SK-N-SH (cell line): ENCODE measurements around the gene TBL1X. TPM values are rescaled to one million over a fixed set of nuclear protein-coding genes. Genes with fewer than 3 reads are reported as not detected.

Experiments
- CTCF ChIA-PET: fragments of 300-600, 350-600 bp; formaldehyde crosslinking; extraction: SDS; loops from one replicate; lab custom pipeline; 2021; lab: Yijun Ruan, JAX
- POLR2A ChIA-PET: fragments of 350-600 bp; sonication (Branson Sonifier 250); formaldehyde crosslinking; extraction: SDS; loops from one replicate; lab custom pipeline; 2020; ENCODE audit warnings: antibody characterized with exemption, inconsistent platforms; lab: Yijun Ruan, JAX
- DNase-seq: peaks from one replicate; pipeline ENCODE4 v3.0.0; 2012
- H2AFZ ChIP-seq: fragments of 200-600 bp; sonication (generic); 2 replicates; pipeline ENCODE4 v1.8.1; 2016; ENCODE audit warnings: antibody characterized with exemption, mild to moderate bottlenecking, low read depth
- H3F3A ChIP-seq: fragments of 200-600 bp; sonication (generic); replicated peaks from 2 replicates; pipeline ENCODE3; 2016; ENCODE audit warnings: antibody characterized with exemption, mild to moderate bottlenecking; ENCODE audit not compliant: insufficient read depth
- H3K27ac ChIP-seq, 2 experiments: fragments of 200-500 bp in 1 of 2; fragments of 200-600 bp in 1 of 2; sonication (Bioruptor generic) in 1 of 2; sonication (generic), shearing (Covaris generic) in 1 of 2; 2 replicates each; pipeline versions ENCODE4 v1.5.1 to v1.6.1; 2014 to 2016; ENCODE audit warnings: low read depth in 2 of 2, inconsistent platforms in 1 of 2, low read length in 1 of 2, mild to moderate bottlenecking in 1 of 2, mixed read lengths in 1 of 2
- H3K27me3 ChIP-seq: fragments of 200-600 bp; sonication (generic), shearing (Covaris generic); 2 replicates; pipeline ENCODE4 v1.6.1; 2016; ENCODE audit warnings: mixed run types; ENCODE audit not compliant: insufficient read depth
- H3K36me3 ChIP-seq, 2 experiments: fragments of 200-500 bp in 1 of 2; fragments of 200-600 bp in 1 of 2; sonication (Bioruptor generic) in 1 of 2; sonication (generic) in 1 of 2; replicated peaks in 1 of 2; 2 replicates each; pipeline versions ENCODE3 to v1.5.1; 2014 to 2016; ENCODE audit warnings: low read length in 1 of 2, mild to moderate bottlenecking in 1 of 2; ENCODE audit not compliant: insufficient read depth in 2 of 2, control insufficient read depth in 1 of 2
- H3K4me1 ChIP-seq, 2 experiments: fragments of 200-500 bp in 1 of 2; fragments of 200-600 bp in 1 of 2; sonication (Bioruptor generic) in 1 of 2; sonication (generic), shearing (Covaris generic) in 1 of 2; 2 replicates each; pipeline versions ENCODE4 v1.5.1 to v1.6.1; 2014 to 2016; ENCODE audit warnings: low read depth in 1 of 2, low read length in 1 of 2, mixed run types in 1 of 2; ENCODE audit not compliant: insufficient read depth in 2 of 2, control insufficient read depth in 1 of 2
- H3K4me2 ChIP-seq: fragments of 200-600 bp; sonication (generic), shearing (Covaris generic); 2 replicates; pipeline ENCODE4 v1.6.1; 2017; ENCODE audit warnings: mixed run types
- H3K4me3 ChIP-seq, 2 experiments: fragments of 200-500 bp in 1 of 2; fragments of 200-600 bp in 1 of 2; sonication (Bioruptor generic) in 1 of 2; sonication (generic), shearing (Covaris generic) in 1 of 2; 2 replicates each; pipeline versions ENCODE4 v1.5.1 to v1.8.1; 2014 to 2016; ENCODE audit warnings: low read depth in 2 of 2, inconsistent platforms in 1 of 2, low read length in 1 of 2, mild to moderate bottlenecking in 1 of 2, mixed read lengths in 1 of 2, moderate library complexity in 1 of 2
- H3K79me2 ChIP-seq: fragments of 200-600 bp; sonication (generic); 2 replicates; pipeline ENCODE4 v1.8.1; 2017; ENCODE audit warnings: mild to moderate bottlenecking; ENCODE audit not compliant: insufficient read depth
- H3K9ac ChIP-seq: fragments of 200-600 bp; sonication (generic); 2 replicates; pipeline ENCODE4 v1.6.1; 2017; ENCODE audit warnings: mixed run types
- H3K9me2 ChIP-seq: fragments of 200-600 bp; sonication (generic); 2 replicates; pipeline ENCODE4 v1.6.1; 2017; ENCODE audit warnings: mixed run types
- H3K9me3 ChIP-seq: fragments of 200-600 bp; sonication (generic); 2 replicates; pipeline ENCODE4 v1.6.1; 2017; ENCODE audit warnings: mixed run types, mild to moderate bottlenecking, moderate library complexity
- H4K20me1 ChIP-seq: fragments of 200-600 bp; sonication (generic); 2 replicates; pipeline ENCODE4 v1.6.1; 2017; ENCODE audit warnings: mild to moderate bottlenecking, mixed run types; ENCODE audit not compliant: insufficient read depth
- ELF1 ChIP-seq: IDR thresholded peaks from 2 replicates; pipeline ENCODE4 v1.4.0; 2012
- FOSL2 ChIP-seq: IDR thresholded peaks from 2 replicates; pipeline ENCODE4 v1.4.0; 2012; ENCODE audit warnings: low read depth, mild to moderate bottlenecking, moderate library complexity, borderline replicate concordance
- FOXJ3 ChIP-seq: sonication (generic); formaldehyde crosslinking; IDR thresholded peaks from 2 replicates; pipeline ENCODE4 v1.5.1; 2020; ENCODE audit warnings: mild to moderate bottlenecking, missing genetic modification reagents
- GABPA ChIP-seq: IDR thresholded peaks from 2 replicates; pipeline ENCODE4 v1.4.0; 2012; ENCODE audit warnings: low read depth, mild to moderate bottlenecking
- NRF1 ChIP-seq: IDR thresholded peaks from 2 replicates; pipeline ENCODE4 v1.6.1; 2012; ENCODE audit warnings: low read depth, mild to moderate bottlenecking, low read length
- RCOR1 ChIP-seq: fragments of 150-350 bp; IDR thresholded peaks from 2 replicates; pipeline ENCODE4 v1.6.1; 2017; ENCODE audit warnings: antibody characterized with exemption, low read length
- TAF1 ChIP-seq: IDR thresholded peaks from 2 replicates; pipeline ENCODE4 v1.6.1; 2012; ENCODE audit warnings: low read depth, mild to moderate bottlenecking, low read length, moderate library complexity, borderline replicate concordance
- TCF12 ChIP-seq: IDR thresholded peaks from 2 replicates; pipeline ENCODE4 v1.4.0; 2012
- USF1 ChIP-seq: IDR thresholded peaks from 2 replicates; pipeline ENCODE4 v1.4.0; 2012; ENCODE audit warnings: low read depth, borderline replicate concordance
- WGBS: methylation state at CpG from one replicate; pipeline ENCODE4 v1.1.6; 2017; ENCODE audit warnings: low lambda C conversion rate; 5-methylcytosine and 5-hydroxymethylcytosine counted together
- polyA plus RNA-seq, 3 experiments: library from polyadenylated mRNA; depleted of rRNA; stranded (reverse); fragments of >200 nt; gene quantifications; 2 replicates each; pipeline ENCODE4 v1.2.3, GENCODE V29; 2012
- TF ChIP-seq, protein P1 (sequence below): fragments of 150-350 bp; IDR thresholded peaks from 2 replicates; pipeline ENCODE4 v1.6.1; 2016; ENCODE audit warnings: mild to moderate bottlenecking, low read depth, low read length
- TF ChIP-seq, protein P2 (sequence below): fragments of 150-350 bp; IDR thresholded peaks from 2 replicates; pipeline ENCODE4 v1.6.1; 2017; ENCODE audit warnings: antibody characterized with exemption, low read length, low read depth, borderline replicate concordance
- TF ChIP-seq, protein P3 (sequence below): IDR thresholded peaks from 2 replicates; pipeline ENCODE4 v1.6.1; 2012; ENCODE audit warnings: mild to moderate bottlenecking, low read depth, low read length, moderate library complexity
- TF ChIP-seq, protein P4 (sequence below): IDR thresholded peaks from 2 replicates; pipeline ENCODE4; 2012

The TBL1X gene
- polyA plus RNA-seq, 1 of the 3 experiments (the other 2 are of a cell fraction): 10.6 TPM

GRCh38 chrX:9739130-9739529 is 274.3 kb downstream of the TBL1X start (continued):
- TF ChIP-seq, protein P1, sequence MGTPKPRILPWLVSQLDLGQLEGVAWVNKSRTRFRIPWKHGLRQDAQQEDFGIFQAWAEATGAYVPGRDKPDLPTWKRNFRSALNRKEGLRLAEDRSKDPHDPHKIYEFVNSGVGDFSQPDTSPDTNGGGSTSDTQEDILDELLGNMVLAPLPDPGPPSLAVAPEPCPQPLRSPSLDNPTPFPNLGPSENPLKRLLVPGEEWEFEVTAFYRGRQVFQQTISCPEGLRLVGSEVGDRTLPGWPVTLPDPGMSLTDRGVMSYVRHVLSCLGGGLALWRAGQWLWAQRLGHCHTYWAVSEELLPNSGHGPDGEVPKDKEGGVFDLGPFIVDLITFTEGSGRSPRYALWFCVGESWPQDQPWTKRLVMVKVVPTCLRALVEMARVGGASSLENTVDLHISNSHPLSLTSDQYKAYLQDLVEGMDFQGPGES: no peak
- TF ChIP-seq FOSL2 (no peak), RCOR1 (no peak), FOXJ3 (no peak)
- TF ChIP-seq, protein P2, sequence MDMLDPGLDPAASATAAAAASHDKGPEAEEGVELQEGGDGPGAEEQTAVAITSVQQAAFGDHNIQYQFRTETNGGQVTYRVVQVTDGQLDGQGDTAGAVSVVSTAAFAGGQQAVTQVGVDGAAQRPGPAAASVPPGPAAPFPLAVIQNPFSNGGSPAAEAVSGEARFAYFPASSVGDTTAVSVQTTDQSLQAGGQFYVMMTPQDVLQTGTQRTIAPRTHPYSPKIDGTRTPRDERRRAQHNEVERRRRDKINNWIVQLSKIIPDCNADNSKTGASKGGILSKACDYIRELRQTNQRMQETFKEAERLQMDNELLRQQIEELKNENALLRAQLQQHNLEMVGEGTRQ: no peak
- TF ChIP-seq, all 33 proteins: peak for 0

DNA sequence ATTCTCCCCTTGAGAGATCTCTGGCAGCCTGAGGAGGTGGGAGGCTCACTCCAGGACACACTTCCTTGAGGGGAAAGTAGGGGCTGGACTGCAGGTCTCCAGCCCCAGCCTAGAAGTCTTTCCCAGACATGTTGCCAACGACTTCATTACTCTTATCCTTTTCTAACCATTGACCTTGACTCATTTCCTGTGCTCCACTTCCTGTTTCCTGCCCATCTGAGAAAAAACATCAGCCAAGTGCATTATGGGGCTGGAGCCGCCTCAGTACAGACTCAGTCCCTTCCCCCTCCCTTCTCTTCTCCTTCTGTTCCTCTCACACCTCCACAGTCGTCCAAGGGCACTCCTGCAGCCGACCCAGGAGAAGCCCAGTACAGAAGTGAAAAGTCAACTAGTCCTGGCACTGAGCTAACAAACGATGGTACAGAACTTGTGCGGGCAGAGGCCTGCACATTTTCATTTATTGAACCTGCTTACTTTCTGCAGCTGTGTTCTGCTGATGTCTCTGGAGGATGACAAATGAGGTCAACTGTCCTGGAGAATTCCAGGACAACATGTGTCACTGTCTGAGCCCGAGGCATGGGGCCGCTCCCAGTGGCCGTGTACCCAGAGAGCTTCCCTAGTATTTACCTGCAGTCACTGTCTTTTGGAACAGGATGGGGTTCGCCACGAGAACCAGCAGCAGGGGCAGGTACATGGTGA is 280.7 kb downstream of the TBL1X start:
- Histone ChIP-seq H3K4me2 (peak overlapping the region; percentile 30; the same call in 1 of the 2 replicates), H3K4me1 (peaks cover 0 to 7% of the 10 kb centered on the region in 2 experiments; a peak in 1 of 4 replicates), H3F3A (no peaks in the 10 kb centered on the region), H3K9me2 (no peaks in the 10 kb centered on the region), H3K9me3 (no peaks in the 10 kb centered on the region), H3K79me2 (no peaks in the 10 kb centered on the region), H2AFZ (peak overlapping the region; percentile 58; the same call in 1 of the 2 replicates), H3K4me3 (peak overlapping the region in 1 of 2 experiments; percentile 3; a peak in 1 of 4 replicates), H4K20me1 (no peaks in the 10 kb centered on the region), H3K27ac (peak overlapping the region in 1 of 2 experiments; percentile 63; a peak in 2 of 4 replicates), H3K9ac (no peak overlapping the region), H3K36me3 (no peaks in the 10 kb centered on the region), H3K27me3 (no peaks in the 10 kb centered on the region; the same call in 1 of the 2 replicates)
- DNase-seq: no peak
- TF ChIP-seq GABPA (peak; percentile 34; the same call in 1 of the 2 replicates), TAF1 (no peak)
- CTCF ChIA-PET: interaction anchor here (0.6 kb wide), 1 partner anchor 767 kb away, joined by 3 read pairs; no protein-coding TSS in a partner anchor
- WGBS: 23% methylated on average over 9 of the region's 11 CpGs
- POLR2A ChIA-PET: no interaction called here

DNA sequence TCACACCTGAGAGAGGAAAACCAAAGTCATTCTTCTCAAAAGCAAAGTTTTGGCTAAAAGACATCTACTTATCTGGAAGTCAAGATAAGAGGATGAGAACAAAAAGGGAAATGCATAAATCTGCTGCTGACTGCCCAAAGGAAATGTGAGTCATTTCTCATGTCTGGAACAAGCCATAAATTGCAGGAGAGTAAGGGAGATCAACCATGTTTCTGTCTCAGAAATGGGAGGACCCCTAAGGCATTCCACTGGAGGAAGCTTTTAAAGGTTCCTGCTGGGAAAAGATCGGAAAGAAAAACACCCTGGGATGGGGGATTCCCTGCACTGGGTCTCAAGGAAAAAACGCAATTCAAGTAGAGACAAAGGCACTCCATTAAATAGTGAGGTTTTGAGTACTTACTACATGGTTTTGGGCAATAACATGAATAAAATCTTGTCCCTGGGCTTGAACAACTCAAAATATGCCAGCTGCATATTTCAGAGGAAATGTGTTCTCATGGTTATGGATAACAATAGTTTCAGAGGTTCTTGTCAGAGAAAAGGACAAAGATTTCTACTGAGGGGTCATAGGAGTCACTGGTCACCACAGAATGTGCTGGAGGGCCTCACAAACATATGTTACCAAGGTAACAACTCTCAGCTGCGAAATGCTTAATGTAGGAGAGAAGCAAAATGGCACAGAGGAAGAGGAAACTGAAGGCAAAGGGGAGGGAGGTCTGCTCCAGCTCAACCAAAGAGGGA is 281.5 kb downstream of the TBL1X start:
- TF ChIP-seq, protein P3, sequence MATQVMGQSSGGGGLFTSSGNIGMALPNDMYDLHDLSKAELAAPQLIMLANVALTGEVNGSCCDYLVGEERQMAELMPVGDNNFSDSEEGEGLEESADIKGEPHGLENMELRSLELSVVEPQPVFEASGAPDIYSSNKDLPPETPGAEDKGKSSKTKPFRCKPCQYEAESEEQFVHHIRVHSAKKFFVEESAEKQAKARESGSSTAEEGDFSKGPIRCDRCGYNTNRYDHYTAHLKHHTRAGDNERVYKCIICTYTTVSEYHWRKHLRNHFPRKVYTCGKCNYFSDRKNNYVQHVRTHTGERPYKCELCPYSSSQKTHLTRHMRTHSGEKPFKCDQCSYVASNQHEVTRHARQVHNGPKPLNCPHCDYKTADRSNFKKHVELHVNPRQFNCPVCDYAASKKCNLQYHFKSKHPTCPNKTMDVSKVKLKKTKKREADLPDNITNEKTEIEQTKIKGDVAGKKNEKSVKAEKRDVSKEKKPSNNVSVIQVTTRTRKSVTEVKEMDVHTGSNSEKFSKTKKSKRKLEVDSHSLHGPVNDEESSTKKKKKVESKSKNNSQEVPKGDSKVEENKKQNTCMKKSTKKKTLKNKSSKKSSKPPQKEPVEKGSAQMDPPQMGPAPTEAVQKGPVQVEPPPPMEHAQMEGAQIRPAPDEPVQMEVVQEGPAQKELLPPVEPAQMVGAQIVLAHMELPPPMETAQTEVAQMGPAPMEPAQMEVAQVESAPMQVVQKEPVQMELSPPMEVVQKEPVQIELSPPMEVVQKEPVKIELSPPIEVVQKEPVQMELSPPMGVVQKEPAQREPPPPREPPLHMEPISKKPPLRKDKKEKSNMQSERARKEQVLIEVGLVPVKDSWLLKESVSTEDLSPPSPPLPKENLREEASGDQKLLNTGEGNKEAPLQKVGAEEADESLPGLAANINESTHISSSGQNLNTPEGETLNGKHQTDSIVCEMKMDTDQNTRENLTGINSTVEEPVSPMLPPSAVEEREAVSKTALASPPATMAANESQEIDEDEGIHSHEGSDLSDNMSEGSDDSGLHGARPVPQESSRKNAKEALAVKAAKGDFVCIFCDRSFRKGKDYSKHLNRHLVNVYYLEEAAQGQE: no peak
- TF ChIP-seq NRF1: no peak
- no peak for TF ChIP-seq RCOR1
- no peak for TF ChIP-seq TCF12
- TF ChIP-seq, protein P2: no peak
- TF ChIP-seq ELF1: no peak
- TF ChIP-seq USF1: no peak
- TF ChIP-seq, protein P4, sequence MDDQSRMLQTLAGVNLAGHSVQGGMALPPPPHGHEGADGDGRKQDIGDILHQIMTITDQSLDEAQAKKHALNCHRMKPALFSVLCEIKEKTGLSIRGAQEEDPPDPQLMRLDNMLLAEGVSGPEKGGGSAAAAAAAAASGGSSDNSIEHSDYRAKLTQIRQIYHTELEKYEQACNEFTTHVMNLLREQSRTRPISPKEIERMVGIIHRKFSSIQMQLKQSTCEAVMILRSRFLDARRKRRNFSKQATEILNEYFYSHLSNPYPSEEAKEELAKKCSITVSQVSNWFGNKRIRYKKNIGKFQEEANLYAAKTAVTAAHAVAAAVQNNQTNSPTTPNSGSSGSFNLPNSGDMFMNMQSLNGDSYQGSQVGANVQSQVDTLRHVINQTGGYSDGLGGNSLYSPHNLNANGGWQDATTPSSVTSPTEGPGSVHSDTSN: peak; percentile 21; the same call in 1 of the 2 replicates
- TF ChIP-seq, all 33 proteins: peak for 1
- ChIA-PET POLR2A (no interaction called here), CTCF (interaction anchor here (0.6 kb wide), 1 partner anchor 768 kb away, joined by 3 read pairs; no protein-coding TSS in a partner anchor)
- DNase-seq: no peak
- Histone ChIP-seq H3K9me3 (no peaks in the 10 kb centered on the region), H3K9ac (no peak overlapping the region), H3K27me3 (no peaks in the 10 kb centered on the region; the same call in 1 of the 2 replicates), H3K27ac (peak overlapping the region in 1 of 2 experiments; percentile 63; a peak in 2 of 4 replicates), H3K4me3 (peak overlapping the region in 1 of 2 experiments; percentile 3; a peak in 1 of 4 replicates), H3K4me2 (peak overlapping the region; percentile 30; the same call in 1 of the 2 replicates), H3K9me2 (no peaks in the 10 kb centered on the region), H3K79me2 (no peaks in the 10 kb centered on the region), H2AFZ (peak overlapping the region; percentile 58; the same call in 1 of the 2 replicates), H3K36me3 (no peaks in the 10 kb centered on the region), H3K4me1 (peaks cover 0 to 7% of the 10 kb centered on the region in 2 experiments; a peak in 1 of 4 replicates), H3F3A (no peaks in the 10 kb centered on the region), H4K20me1 (no peaks in the 10 kb centered on the region)
- WGBS: 10% methylated on average over 3 of the region's 3 CpGs
